Retinal pigment epithelial cell (primary cell): Measurements from ENCODE around the gene TMEM11.

ENCODE experiments used
- DNase-seq: peaks from one replicate; pipeline ENCODE4 v3.0.0-alpha.2; 2010; ENCODE audit warnings: low read depth
- H3K4me3 ChIP-seq: 2 replicates; pipeline ENCODE4 v1.5.1; 2011; ENCODE audit warnings: mild to moderate bottlenecking, low read length, control low read depth, moderate library complexity
- TF ChIP-seq, protein P1 (sequence below): conservative IDR thresholded peaks from 2 replicates; pipeline ENCODE4 v1.5.1; 2011; ENCODE audit warnings: low read depth, low read length, control low read depth, inconsistent platforms

The TMEM11 gene

DNA sequence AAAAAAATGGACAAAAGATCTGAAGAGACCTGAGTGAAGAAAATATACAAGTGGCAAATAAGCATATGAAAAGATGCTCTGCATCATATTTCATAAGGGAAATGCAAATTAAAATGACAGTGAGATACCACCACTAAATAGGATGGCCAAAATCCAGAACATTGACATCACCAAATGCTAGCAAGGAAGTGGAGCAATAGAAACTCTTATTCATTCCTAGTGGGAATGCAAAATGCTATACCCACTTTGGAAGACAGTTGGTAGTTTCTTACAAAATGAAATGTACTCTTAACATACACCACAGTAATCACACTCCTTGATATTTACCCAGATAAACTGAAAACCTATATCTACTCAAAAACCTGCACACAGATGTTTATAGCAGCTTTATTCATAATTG is 53.6 kb downstream of the TMEM11 start:
- TF ChIP-seq, protein P1, sequence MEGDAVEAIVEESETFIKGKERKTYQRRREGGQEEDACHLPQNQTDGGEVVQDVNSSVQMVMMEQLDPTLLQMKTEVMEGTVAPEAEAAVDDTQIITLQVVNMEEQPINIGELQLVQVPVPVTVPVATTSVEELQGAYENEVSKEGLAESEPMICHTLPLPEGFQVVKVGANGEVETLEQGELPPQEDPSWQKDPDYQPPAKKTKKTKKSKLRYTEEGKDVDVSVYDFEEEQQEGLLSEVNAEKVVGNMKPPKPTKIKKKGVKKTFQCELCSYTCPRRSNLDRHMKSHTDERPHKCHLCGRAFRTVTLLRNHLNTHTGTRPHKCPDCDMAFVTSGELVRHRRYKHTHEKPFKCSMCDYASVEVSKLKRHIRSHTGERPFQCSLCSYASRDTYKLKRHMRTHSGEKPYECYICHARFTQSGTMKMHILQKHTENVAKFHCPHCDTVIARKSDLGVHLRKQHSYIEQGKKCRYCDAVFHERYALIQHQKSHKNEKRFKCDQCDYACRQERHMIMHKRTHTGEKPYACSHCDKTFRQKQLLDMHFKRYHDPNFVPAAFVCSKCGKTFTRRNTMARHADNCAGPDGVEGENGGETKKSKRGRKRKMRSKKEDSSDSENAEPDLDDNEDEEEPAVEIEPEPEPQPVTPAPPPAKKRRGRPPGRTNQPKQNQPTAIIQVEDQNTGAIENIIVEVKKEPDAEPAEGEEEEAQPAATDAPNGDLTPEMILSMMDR = no peak
- no peak overlapping the region for H3K4me3 ChIP-seq
- DNase-seq = no peak

DNA sequence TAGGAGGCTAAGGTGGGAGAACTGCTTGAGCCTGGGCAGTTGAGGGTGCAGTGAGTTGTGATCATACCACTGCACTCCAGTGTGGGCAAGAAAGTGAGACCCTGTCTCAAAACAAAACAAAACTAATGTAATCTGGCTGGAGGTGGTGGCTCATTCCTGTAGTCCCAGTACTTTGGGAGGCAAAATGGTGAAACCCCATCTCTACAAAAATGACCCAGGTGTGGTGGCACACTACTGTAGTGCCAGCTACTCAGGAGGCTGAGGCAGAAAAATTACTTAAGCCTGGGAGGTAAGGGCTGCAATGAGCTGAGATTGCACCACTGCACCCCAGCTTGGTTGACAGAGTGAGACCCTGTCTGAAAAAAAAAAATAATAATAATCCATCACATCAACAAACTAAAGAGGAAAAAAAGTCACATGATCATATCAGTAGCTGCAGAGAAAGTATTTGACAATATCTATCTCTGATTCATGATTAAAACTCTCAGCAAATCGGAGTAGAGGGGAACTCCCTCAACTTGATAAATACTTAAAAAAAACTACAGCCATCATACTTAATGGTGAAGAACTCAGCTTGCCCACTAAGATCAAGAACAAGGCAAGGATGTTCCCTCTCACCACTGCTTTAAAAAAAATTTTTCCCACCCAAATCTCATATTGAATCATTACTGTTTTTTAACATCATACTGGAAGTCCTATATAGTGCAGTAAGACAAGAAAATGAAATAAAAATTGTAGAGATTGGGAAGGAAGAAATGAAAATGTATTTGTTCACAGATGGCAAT is 56.2 kb downstream of the TMEM11 start:
- DNase-seq = no peak
- TF ChIP-seq, protein P1 = no peak
- H3K4me3 ChIP-seq = no peak overlapping the region

DNA sequence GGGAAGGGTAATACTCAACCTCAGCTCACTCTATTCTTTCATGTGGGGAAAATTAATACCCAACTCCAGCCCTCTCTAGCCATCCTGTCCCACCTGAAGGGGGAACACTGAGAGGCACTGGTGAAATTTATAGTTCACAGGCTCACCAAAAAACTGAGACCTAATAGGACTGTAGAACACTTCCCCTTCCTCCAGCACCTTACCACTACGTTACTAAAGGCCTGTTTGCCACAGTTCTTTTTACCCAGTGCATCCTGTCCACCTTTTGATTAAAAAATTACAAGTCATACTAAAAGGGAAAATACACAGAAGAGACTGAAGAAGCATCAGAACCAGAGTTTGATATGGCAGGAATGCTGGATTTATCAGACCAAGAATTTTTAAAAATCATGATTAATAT is 61.2 kb downstream of the TMEM11 start:
- TF ChIP-seq, protein P1 = no peak
- DNase-seq = no peak
- H3K4me3 ChIP-seq = no peak overlapping the region

DNA sequence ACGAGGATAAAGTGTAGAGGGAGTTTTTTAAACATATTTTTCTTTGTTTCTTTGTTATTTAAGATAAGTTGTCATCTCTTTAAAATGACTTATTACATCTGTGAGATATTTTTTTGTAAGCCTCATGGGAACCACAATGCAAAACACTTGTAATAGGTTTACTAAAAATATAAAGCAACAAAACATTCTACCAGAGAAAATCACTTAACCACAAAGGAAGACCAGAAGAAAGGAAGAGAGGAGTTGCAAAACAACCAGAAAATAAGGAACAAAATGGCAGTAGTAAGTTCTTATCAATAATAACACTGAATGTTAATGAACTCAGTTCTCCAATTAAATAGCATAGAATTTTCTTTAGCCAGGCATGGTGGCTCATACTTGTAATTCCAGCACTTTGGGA is 64.3 kb downstream of the TMEM11 start:
- TF ChIP-seq, protein P1 = no peak
- H3K4me3 ChIP-seq = no peak overlapping the region
- no peak for DNase-seq
